SKM-1 treated with dmso at 0.1 percent for 144 hours (cell line): Measurements from ENCODE around the gene UBE2S.
"Not testable (repeated sequence)": the region's sequence is repeated elsewhere in the genome, so short reads cannot be mapped to it uniquely, and the experiment has no call there.

Experiments
- DNase-seq: peaks from one replicate; lab custom pipeline; 2025; ENCODE audit not compliant: unreplicated experiment; lab: John Stamatoyannopoulos, UW

UBE2S gene

DNA sequence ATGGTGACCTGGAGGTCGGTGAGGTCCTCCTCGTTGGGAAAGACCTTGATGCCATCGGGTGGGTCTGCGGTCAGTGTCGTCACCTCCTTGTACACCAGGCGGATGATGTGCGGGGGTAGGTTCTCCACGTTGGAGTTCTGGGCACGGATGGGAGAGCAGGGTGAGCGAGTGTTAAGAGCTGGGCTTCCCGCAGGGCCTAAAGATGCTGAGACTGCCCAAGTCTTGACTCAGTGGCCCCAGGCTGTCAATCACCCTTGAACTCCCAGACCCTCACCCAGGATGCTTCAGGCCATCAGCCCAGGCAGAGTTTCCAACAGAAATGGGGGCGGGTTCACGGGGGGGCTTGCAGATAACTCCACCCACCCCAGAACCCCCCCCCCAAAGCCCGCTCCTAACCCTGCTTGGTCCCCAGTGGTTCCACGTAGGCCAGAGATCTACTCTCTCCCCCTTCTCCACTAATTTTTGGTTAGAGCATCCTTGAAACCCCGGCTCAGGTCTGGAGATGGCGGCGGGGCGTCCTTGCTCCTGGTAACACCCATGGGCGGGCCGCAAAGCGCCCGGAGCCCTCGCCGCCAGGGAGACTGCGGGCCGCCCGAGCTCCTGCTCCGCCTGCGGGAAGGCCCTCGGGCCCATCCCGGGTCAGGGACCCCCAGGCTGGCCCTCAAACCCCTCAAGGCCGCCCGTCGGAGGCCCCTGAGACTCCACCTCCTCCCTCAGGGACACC is 600 bp downstream of the UBE2S start:
- DNase-seq = no peak

DNA sequence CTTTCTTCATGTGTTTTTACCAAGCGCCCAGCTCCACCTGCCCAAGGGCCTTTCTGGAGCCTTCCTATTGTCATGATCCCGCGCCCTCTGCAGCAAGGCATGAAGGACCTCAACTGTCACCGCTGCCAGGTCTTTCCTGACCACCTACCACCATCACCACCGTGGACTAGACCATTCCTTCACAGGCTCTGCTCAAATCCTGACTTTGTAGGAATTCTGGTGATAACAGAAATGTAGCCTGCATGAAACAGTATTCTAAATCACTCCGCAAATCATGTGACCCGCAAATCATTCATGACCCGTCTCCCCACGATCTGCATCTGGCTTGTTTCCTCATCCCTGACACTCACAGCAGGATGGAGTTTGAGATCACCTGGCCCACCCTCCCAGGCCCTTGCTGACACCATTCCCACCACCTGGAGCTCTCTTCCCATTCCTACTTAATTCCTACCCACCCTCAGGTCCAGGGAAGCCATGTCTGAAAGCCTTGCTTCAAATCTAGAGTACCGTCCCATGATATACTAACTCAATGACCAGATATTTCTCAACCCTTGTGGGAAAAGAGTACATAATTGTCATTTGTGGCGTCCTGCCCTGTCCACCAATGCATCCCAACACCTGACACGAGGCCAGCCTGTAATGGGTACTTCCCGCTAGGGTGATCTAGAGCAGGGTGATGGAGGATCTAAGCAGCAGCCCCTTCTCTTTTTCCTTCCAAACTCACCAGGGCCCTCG is 1.3 kb downstream of the UBE2S start:
- no peak for DNase-seq

DNA sequence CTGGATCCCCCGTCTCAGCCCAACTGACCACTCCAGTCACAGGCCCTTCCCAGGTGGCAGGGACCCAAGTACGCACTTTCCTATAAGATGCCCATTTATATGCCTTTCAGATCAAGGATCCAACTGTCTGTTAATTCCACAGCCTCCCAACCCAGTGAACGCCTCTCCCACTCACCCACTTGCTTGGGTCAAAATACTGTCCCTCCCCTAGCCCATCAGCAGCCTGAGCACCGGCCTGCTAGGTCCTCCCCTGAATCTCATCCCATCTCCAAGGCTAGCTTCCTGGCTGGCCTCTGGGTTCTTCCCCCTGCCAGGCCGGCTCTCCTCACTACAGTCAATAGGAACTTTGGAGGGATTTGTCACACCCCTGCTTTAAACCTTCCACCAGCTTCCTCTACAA is 1.9 kb downstream of the UBE2S start:
- DNase-seq = no peak

DNA sequence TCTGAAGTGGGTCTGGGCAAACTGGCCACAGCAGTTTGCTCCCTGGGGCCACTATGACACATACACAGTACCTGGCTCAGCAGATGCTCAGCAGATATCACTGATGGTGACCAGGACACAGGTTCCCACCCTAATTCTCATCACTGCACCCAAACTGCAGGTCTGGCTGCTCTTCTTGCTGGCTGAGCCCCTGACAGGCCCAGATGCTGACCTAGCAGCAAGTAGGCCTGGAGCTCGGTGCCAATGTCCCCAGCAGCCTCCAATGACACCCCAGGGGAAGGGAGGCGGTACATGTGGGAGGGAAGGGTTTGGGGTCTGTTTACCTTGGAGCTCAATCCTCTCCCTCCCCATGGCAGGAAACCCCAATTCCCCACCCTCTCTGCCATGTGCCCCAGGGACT is 5.1 kb downstream of the UBE2S start:
- DNase-seq = no peak

DNA sequence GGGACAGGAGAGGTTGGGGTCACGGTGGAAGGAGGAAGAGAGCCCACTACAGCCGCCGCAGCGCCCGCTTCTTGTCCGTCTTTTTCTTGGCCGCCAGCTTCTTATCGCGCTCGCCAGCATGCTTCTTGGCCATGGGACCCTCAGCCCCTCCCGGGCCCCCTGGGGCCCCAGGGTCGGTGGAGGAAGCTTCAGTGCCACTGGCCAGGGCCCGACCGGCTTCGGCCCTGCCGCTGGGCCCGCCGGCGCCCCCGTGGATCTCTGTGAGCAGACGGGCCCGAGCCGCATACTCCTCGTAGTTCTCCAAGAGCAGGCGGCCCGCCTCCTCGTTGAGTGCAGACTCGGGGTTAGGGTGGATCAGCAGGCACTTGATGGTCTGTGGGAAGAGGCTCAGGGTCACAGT is 6.2 kb downstream of the UBE2S start:
- DNase-seq = not testable (repeated sequence)

DNA sequence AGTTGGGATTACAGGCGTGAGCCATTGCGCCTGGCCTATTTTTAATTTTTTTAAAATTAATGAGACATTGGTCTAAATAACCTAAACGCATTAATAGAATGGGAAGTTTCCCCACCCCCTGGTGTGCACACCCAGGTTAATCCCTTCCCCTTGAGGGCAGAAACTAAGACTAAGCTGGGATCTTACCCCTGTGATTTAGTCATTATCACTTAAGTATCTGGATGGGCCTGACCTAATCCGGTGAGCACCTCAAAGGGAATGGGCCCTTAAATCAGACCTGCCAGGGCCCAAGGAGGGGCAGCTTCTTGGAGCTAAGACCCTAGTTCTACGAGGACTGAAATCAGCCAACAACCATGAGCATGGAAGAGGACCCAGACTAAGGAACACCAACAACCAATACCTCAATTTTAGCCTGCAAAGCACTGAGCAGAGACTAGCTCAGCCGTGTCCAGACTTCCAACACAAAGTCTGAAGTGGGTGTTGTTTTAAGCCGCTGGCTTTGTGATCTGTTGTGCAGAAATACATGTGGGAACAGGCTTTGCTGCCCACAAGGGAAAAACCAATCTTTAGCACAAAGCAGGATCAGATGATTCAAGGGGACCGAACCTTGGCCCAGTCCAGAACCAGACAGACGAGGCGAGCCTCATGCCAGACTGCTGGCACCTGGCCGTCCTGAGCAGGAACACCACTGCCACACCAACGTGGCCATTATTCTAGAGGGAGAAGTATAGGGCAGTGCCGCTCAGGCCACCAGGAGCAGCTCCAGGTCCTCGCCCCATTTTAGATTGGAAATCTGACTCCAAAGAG is 7.1 kb downstream of the UBE2S start:
- DNase-seq = no peak

DNA sequence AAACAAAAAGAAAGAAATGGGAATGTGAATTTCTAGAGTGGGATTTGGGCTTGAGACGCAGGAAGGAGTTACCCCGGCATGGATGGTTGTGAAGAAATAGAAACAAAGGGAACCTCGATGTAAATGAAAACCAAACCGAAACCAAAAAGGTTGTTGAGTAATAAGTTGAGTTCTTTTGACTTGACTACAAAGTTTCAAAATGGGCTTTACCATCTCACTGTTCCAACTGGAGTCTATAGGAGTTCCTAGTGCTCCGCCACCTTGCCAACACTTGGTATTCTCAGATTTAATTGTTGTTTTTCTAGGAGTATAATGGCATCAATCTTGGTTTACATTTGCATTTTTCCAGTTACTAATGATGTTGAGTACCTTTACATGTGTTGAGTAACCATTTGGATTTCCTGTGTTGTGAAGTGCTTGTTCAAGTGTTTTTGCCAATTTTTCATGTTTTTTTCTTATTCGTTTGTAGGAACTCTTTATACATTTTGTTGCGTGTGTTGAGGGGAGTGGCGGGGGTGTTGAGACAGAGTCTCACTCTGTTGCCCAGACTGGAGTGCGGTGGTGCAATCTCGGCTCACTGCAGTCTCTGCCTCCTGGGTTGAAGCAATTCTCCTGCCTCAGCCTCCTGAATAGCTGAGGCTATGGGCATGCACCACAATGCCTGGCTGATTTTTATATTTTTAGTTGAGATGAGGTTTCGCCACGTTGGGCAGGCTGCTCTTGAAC is 9.2 kb downstream of the UBE2S start:
- no peak for DNase-seq

DNA sequence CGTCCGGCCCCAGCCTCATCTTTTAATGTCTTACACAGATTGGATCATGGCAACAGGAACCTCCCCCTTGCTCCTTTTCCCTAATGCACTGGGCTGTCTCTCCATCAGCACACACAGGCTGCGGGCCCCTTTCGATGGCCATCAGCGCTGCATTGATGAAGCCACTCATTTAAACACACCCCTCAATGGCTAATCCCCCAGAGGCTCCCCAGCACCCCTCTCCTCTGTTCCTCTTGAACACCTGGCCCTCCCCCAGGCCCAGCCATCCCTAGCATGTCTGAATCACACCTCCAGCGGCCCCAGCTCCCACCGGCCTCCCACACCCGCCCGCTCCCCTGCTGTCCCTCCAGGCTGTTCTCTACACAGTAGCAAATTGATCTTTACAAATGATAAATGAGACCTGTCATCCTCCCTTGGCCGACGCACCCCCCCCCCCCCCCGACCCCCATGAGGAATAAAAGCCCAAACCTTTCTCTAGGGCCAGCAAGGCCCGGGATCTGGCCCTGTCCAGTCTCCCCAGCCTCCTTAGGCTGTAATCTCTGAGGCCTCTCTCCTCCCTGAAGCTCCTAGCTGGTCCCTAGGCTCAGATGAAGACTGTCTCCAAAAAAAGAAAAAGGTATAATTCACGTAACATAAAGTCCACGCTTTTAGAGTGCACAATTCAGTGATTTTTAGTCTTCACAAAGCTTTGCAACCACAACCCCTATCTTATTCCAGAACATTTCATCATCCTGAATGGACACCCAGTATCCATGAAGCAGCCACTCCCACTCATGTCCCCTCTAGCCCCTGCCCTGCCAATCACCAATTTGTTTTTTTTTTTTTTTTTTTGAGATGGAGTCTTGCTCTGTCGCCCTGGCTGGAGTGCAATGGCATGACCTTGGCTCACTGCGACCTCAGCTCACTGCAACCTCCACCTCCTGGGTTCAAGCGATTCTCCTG is 14.5 kb downstream of the UBE2S start:
- DNase-seq = no peak

DNA sequence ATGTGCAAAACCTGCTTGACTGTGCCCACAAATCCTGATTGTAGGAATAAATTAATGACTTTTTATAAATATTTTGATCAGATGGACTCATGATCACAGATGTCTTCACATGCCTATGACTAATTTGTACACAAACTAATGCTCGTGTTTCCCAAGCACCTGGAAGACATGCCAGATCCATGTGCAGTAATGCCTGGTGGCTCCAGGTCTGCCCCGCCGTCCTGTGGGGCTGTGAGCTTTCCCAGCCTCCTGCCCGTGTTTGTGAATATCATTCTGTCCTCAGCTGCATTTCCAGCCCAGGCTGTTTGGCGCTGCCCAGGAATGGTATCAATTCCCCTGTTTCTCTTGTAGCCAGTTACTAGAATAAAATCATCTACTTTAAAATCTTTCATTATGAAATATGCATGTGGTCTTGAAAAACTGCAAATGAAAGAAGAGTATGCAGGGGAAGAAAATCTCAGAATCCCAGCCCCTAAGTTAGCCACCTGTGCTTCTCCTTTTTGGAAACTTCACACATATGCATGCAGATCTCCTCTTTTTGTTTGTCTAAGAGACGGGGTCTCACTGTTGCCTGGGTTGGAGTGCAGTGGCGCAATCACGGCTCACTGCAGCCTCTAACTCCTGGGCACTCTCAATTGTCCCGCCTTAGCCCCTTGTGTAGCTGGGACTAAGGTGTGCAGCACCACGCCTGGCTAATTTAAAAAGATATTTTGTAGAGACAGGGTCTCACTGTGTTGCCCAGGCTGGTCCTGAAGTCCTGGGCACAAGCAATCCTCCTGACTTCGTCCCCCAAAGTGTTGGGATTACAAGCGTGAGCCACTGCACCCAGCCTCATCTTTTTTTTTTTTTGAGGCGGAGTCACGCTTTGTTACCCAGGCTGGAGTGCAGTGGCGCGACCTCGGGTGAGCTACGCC is 15.6 kb downstream of the UBE2S start:
- no peak for DNase-seq

DNA sequence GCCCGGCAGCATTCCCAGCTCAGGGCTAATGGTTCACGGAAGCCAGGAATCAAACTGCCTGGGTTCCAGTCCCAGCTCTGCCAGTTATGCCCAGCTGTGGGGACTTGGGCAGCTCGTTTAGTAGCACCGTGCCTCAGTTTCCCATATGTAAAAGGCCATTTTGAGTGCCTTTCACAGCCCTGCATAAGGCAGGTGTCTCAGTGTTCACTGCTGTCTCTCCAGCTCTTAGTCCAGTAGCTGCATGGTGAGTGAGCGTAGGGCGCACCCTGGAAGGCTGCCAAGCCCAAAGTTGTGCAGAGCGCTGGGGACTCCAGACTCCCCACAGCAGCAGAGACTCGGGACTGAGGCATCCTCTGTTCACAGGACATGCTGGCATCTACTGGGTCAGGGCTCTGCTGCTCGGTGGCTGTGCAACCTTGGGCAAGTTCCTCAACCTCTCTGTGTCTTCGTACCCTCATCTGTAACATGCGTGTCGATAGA is 16.4 kb downstream of the UBE2S start:
- DNase-seq = no peak

DNA sequence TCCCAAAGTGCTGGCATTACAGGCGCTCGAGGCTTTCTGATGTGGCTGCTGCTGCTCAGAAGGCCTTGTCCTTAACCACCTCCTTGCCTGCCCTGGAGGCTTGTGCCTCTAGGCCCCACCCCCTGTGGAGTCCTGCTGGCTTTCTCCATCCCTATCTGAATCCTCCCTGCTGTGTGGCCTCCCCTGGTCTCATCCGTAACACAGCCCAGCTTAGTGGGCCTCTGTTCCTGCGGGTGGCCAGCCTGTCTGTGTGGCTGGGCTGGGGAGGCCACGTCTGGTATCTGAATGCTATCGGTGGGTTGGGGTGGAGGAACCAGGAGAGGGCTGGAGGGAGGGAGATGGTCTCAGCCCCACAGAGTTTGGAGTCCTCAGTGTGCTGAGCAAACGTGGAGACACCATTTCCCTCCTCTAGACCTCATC is 17.1 kb downstream of the UBE2S start:
- no peak for DNase-seq

DNA sequence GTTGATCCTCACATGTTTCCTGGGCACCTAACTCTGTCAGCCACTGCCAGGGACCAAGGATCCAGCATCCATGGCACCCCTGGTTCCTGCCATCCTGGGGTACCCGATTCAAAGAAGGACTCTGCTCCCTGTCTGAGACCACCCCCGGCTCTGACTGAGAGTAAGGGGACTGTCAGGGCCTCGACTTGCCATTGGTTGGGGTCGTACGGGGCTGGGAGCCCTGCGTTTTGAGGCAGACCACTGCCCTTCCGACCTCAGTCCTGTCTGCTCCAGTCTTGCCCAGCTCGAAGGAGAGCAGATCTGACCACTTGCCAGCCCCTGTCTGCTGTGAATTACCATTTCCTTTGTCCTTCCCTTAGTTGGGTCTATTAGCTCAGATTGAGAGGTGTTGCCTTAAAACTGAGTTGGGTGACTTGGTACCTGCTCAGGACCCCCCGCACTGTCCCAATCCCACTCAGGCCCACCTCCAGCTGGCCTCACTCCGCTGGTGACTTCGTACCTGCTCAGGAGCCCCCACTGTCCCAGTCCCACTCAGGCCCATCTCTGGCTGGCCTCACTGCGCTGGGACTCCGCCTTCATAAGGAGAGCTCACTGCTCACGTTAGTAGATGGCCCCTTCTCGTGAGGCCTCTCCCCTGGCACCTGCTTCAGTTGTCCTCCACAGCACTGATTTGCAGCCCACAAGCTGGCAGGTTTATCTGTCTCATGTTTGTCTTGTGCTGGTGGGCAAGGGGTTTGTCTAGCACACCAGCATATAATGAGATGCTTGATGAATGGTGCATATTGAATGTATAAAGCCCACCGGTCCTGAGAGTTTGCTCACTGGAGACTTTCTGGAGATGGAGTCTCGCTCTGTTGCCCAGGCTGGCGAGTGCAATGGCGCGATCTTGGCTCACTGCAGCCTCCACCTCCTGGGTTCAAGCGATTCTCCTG is 17.9 kb downstream of the UBE2S start:
- DNase-seq = no peak

DNA sequence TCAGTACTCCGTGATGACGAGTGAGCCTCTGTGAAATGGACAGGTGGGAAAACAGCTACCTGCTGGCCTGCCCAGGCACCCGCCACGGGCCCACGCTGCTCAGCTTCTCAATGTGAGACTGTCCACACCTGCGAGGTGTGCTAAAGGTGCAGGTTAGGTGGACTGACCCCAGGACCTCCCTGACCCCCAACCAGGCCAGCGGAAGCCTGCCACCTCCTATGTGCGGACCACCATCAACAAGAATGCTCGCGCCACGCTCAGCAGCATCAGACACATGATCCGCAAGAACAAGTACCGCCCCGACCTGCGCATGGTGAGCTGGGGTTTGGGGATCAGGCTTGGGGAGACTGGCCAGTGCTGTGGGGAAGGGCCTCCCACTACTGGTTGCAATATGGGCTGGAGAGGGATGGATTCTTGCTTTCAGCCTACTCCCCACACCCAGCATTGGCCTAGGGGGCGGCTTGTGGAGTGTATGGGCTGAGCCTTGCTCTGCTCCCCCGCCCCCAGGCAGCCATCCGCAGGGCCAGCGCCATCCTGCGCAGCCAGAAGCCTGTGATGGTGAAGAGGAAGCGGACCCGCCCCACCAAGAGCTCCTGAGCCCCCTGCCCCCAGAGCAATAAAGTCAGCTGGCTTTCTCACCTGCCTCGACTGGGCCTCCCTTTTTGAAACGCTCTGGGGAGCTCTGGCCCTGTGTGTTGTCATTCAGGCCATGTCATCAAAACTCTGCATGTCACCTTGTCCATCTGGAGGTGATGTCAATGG is 19.7 kb downstream of the UBE2S start:
- DNase-seq = no peak

DNA sequence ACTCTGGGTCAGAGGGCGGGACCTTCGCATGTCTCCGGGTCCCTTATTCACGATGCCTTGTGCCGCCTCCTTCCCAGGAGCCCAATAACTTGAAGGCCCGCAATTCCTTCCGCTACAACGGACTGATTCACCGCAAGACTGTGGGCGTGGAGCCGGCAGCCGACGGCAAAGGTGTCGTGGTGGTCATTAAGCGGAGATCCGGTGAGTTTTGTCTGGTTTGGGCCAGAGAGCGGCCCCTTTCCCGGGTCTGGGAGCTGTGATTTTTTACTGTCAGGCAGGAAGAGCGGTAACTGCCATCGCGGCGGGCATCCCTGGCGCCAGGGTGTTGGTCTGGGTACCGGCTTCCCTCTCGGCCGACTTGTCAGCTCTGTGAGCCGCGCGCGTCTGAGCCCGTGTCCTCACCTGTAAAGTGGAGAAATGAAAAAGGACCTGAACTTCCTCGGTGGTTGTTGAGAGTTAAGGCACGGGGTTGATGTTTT is 21.1 kb downstream of the UBE2S start:
- no peak for DNase-seq

DNA sequence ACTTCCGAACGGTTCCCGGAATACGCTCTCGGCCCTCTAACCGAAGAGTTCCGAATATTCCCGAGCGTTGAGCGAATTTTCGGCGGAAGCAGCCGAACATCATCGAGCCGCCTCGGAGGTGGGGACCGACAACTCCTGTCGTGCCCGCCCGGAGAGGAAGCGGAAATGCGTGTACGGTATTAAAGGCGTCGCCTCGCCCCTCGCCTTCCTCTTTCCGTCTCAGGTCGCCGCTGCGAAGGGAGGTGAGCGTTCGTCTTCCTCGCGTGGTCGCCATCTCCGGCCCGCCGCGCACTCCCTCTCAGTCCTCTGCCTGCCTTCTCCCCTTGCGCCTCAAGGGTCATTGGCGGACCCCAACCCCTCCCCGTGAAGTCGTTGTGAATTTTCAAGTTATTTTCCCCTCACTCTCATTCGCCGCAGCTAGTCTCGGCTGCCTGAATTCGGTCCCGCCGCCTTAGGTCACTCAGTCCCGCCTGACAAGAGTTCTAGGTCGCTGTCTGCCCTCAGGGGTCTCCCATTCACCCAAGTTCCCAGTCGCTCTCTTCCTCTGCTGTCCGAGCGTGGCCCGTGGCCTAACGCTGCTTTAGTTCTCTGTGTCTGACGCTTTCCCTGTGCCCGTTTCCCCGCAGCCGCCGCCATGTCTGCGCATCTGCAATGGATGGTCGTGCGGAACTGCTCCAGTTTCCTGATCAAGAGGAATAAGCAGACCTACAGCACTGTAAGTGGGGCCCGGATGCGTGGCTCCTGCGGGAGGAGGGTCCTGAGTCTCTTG is 21.7 kb downstream of the UBE2S start, which contains the start of gene RPL28:
Gene RPL28, plus strand, starts transcription at position 209 of the 769 bp plus-strand sequence. Its CDS starts 426 bp downstream, at position 635.
- DNase-seq = peak; percentile 87
